Stomach (tissue), 19 donors: ENCODE results near the gene DOK5. TPM values are rescaled to one million over a fixed set of nuclear protein-coding genes. Genes with fewer than 3 reads are reported as not detected.

Source experiments
- DNase-seq, 2 donors: peaks; one replicate each; pipeline versions ENCODE4 v3.0.0 to v3.0.0-alpha.2; 2013 to 2019
- H3K27ac ChIP-seq, 5 donors: fragments of 200-600 bp in 4 of 5; sonication (generic) in 4 of 5; one replicate each; pipeline ENCODE4 v1.5.1; 2013 to 2019; ENCODE audit warnings: mild to moderate bottlenecking in 1 of 5, moderate library complexity in 1 of 5
- H3K27me3 ChIP-seq, 3 donors: fragments of 200-600 bp; sonication (generic); one replicate each; pipeline ENCODE4 v1.5.1; 2017 to 2019; ENCODE audit warnings: mixed run types in 1 of 3
- H3K36me3 ChIP-seq, 4 donors: fragments of 200-600 bp; sonication (generic); 1 replicate in 3 of 4; 2 replicates in 1 of 4; pipeline ENCODE4 v1.5.1; 2016 to 2019
- H3K4me1 ChIP-seq, 4 donors: fragments of 200-600 bp; sonication (generic); one replicate each; pipeline ENCODE4 v1.5.1; 2016 to 2019
- H3K4me3 ChIP-seq, 4 donors: fragments of 200-600 bp; sonication (generic) in 3 of 4; one replicate each; pipeline ENCODE4 v1.5.1; 2016 to 2019; ENCODE audit warnings: mild to moderate bottlenecking in 1 of 4
- H3K9me3 ChIP-seq, 4 donors: fragments of 200-600 bp; sonication (generic); one replicate each; pipeline ENCODE4 v1.5.1; 2016 to 2019
- CTCF ChIP-seq, 7 experiments: fragments of 450-650 bp in 4 of 7; fragments of 200-600 bp in 3 of 7; sonication (generic) in 3 of 7; IDR thresholded peaks; one replicate each; pipeline ENCODE4 v1.5.1; 2016 to 2019; ENCODE audit warnings: antibody characterized with exemption in 7 of 7, control low read depth in 2 of 7, mild to moderate bottlenecking in 1 of 7
- EP300 ChIP-seq: sonication (generic); formaldehyde crosslinking; IDR thresholded peaks from one replicate; pipeline ENCODE4 v1.6.1; 2017; ENCODE audit warnings: antibody characterized with exemption
- POLR2A ChIP-seq, 4 donors: fragments of 450-650 bp; IDR thresholded peaks; one replicate each; pipeline ENCODE4 v1.6.1; 2016; ENCODE audit warnings: antibody characterized with exemption in 4 of 4, control low read depth in 2 of 4, mild to moderate bottlenecking in 1 of 4, moderate library complexity in 1 of 4
- POLR2AphosphoS5 ChIP-seq, 3 donors: sonication (generic); formaldehyde crosslinking; IDR thresholded peaks; one replicate each; pipeline ENCODE4 v1.6.1; 2016; ENCODE audit warnings: antibody characterized with exemption in 3 of 3
- WGBS, 5 donors: extraction: QIAGEN DNeasy Blood & Tissue Kit in 3 of 5; methylation state at CpG; one replicate each; pipeline versions ENCODE4 v1.1.5 to v1.1.7; 2013 to 2018; 5-methylcytosine and 5-hydroxymethylcytosine counted together
- intact Hi-C: fragments of 100-400 bp; cut with DNase I; formaldehyde crosslinking; loops from one replicate; pipeline ENCODE4 v1.15.1; 2023; ENCODE audit warnings: low total_unique reads
- long read RNA-seq, 10 donors: transcript quantifications; one replicate each; lab custom pipeline, GENCODE V29; 2026
- polyA plus RNA-seq, 3 donors: library from polyadenylated mRNA; stranded (reverse); fragments of 200-250 nt; gene quantifications; one replicate each; pipeline ENCODE4 v1.2.3, GENCODE V29; 2013
- total RNA-seq, 5 donors: library from RNA; depleted of rRNA; stranded (reverse); fragments of >200 nt; gene quantifications; one replicate each; pipeline versions ENCODE4 v1.1.0 to v1.2.3, GENCODE V29; 2014 to 2016
- donor health status: healthy with polysubstance abuse.
- donor health status: Bipolar disorder and iron deficiency.
- donor health status: healthy.

Gene DOK5
- total RNA-seq: 1 to 10 TPM in 1 of 5 donors, not detected in 4; 4.4 TPM
- 1 to 10 TPM in 1 of 3 donors, under 1 TPM in 2; 0.58 to 1.6 (median 0.61) TPM for polyA plus RNA-seq
- long read RNA-seq, donor 1: 0 reads
- long read RNA-seq, donor 2, partial matches to known transcripts: 0 of 1 reads
- long read RNA-seq, donor 2, other reads (novel, unspliced or antisense): 0 of 1 reads
- long read RNA-seq, donor 3, partial matches to known transcripts: 0 of 2 reads
- long read RNA-seq, donor 3, other reads (novel, unspliced or antisense): 0 of 2 reads
- long read RNA-seq, donor 4: 0 reads
- long read RNA-seq, donor 5, partial matches to known transcripts: 0 of 3 reads
- long read RNA-seq, donor 5, other reads (novel, unspliced or antisense): 0 of 3 reads
- long read RNA-seq, donor 6, partial matches to known transcripts: 0 of 2 reads
- long read RNA-seq, donor 6, other reads (novel, unspliced or antisense): 0 of 2 reads
- long read RNA-seq, donor 7, partial matches to known transcripts: 0 of 3 reads
- long read RNA-seq, donor 7, other reads (novel, unspliced or antisense): 0 of 3 reads
- long read RNA-seq, donor 8, partial matches to known transcripts: 0 of 2 reads
- long read RNA-seq, donor 8, other reads (novel, unspliced or antisense): 0 of 2 reads
- long read RNA-seq, donor 9, partial matches to known transcripts: 0 of 4 reads
- long read RNA-seq, donor 9, other reads (novel, unspliced or antisense): 0 of 4 reads
- long read RNA-seq, donor 10: 0 reads

GRCh38 chr20:54475334-54476168, at the start of gene DOK5:
Gene DOK5, plus strand, starts transcription at chr20:54475593. Its CDS starts 354 bp downstream, at chr20:54475947.
- H3K9me3 ChIP-seq: no peaks in the 10 kb centered on the region
- TF ChIP-seq POLR2A (IDR thresholded peaks at IDR 0.05) (no peak), POLR2AphosphoS5 (IDR thresholded peaks at IDR 0.05) (no peak), EP300 (no peak), CTCF (IDR thresholded peaks at IDR 0.05) (no peak)
- peak within 1 kb of the TSS in 3 of 5 donors; percentile 26 to 45 (median 42) for H3K27ac ChIP-seq
- H3K36me3 ChIP-seq: no peaks in the 10 kb centered on the region
- H3K27me3 ChIP-seq: peaks cover 0 to 42% (median 32%) of the 10 kb centered on the region in 3 donors
- WGBS, 5 donors: 1 to 6% (median 2%) methylated on average over 58 to 71 of the region's 71 CpGs
- H3K4me1 ChIP-seq: peaks cover 12 to 24% (median 20%) of the 10 kb centered on the region in 4 donors
- intact Hi-C loops: no loop called here
- H3K4me3 ChIP-seq: peak within 1 kb of the TSS; percentile 48 to 69 (median 58)
- peak in 1 of 2 donors; percentile 87 for DNase-seq

- Histone ChIP-seq H3K36me3 (no peaks in the 10 kb centered on the region), H3K9me3 (peaks cover 0 to 17% (median 15%) of the 10 kb centered on the region in 4 donors), H3K27ac (no peak overlapping the region), H3K4me1 (no peaks in the 10 kb centered on the region), H3K4me3 (no peak overlapping the region), H3K27me3 (no peaks in the 10 kb centered on the region)
- DNase-seq: no peak
- intact Hi-C loops: no loop called here
- TF ChIP-seq POLR2AphosphoS5 (IDR thresholded peaks at IDR 0.05) (no peak), EP300 (no peak), CTCF (IDR thresholded peaks at IDR 0.05) (no peak), POLR2A (IDR thresholded peaks at IDR 0.05) (no peak)
- 79 to 85% (median 84%) methylated on average over 7 of the region's 7 CpGs for WGBS, 5 donors
These were observed 46.0 kb upstream of the DOK5 start for GRCh38 chr20:54429364-54429763.

- no peaks in the 10 kb centered on the region for H3K36me3 ChIP-seq
- H3K9me3 ChIP-seq: no peaks in the 10 kb centered on the region
- no peaks in the 10 kb centered on the region for H3K27me3 ChIP-seq
- intact Hi-C loops: no loop called here
- DNase-seq: peak in 1 of 2 donors; percentile 9
- H3K4me1 ChIP-seq: no peaks in the 10 kb centered on the region
- 70 to 78% (median 73%) methylated on average over 10 of the region's 10 CpGs for WGBS, 5 donors
- H3K27ac ChIP-seq: no peak overlapping the region
- no peak overlapping the region for H3K4me3 ChIP-seq
- TF ChIP-seq POLR2AphosphoS5 (IDR thresholded peaks at IDR 0.05) (no peak), POLR2A (IDR thresholded peaks at IDR 0.05) (no peak), CTCF (IDR thresholded peaks at IDR 0.05) (no peak), EP300 (no peak)
These were observed 44.0 kb upstream of the DOK5 start for GRCh38 chr20:54431156-54431944.
